H1 (cell line): ENCODE measurements around the gene FNIP2. TPM values are rescaled to one million over a fixed set of nuclear protein-coding genes. Genes with fewer than 3 reads are reported as not detected.

ENCODE experiments used
- BRCA1 ChIP-seq: IDR thresholded peaks from 2 replicates; pipeline ENCODE4 v1.6.1; 2012; ENCODE audit warnings: low read depth, low read length, improper control_type of control experiment
- CHD1 ChIP-seq: IDR thresholded peaks from 2 replicates; pipeline ENCODE4 v1.6.1; 2012; ENCODE audit warnings: low read depth, low read length, improper control_type of control experiment
- GABPA ChIP-seq: IDR thresholded peaks from 2 replicates; pipeline ENCODE4 v1.6.1; 2011; ENCODE audit warnings: mild to moderate bottlenecking, low read length, moderate library complexity, borderline replicate concordance; ENCODE audit not compliant: insufficient read depth
- JUN ChIP-seq: IDR thresholded peaks from 2 replicates; pipeline ENCODE4 v1.6.1; 2011; ENCODE audit warnings: low read depth, mild to moderate bottlenecking, improper control_type of control experiment, low read length
- RAD21 ChIP-seq, 2 experiments: IDR thresholded peaks in 1 of 2; conservative IDR thresholded peaks in 1 of 2; 2 replicates each; pipeline ENCODE4 v1.6.1; 2011; ENCODE audit warnings: low read depth in 2 of 2, low read length in 2 of 2, improper control_type of control experiment in 1 of 2, inconsistent platforms in 1 of 2, mild to moderate bottlenecking in 1 of 2, moderate library complexity in 1 of 2
- SIN3A ChIP-seq, 2 experiments: IDR thresholded peaks in 1 of 2; conservative IDR thresholded peaks in 1 of 2; 2 replicates each; pipeline ENCODE4 v1.6.1; 2011 to 2012; ENCODE audit warnings: low read length in 2 of 2, improper control_type of control experiment in 1 of 2, low read depth in 1 of 2, mild to moderate bottlenecking in 1 of 2
- SIX5 ChIP-seq: IDR thresholded peaks from 2 replicates; pipeline ENCODE4 v1.6.1; 2011; ENCODE audit warnings: mild to moderate bottlenecking, low read depth, low read length
- SP2 ChIP-seq: IDR thresholded peaks from 2 replicates; pipeline ENCODE4 v1.6.1; 2012; ENCODE audit warnings: mild to moderate bottlenecking, low read length, inconsistent platforms
- TAF7 ChIP-seq: optimal IDR thresholded peaks from 2 replicates; pipeline ENCODE3; 2011; ENCODE audit warnings: low read depth, mild to moderate bottlenecking, inconsistent platforms, low read length, moderate library complexity, borderline replicate concordance
- polyA plus RNA-seq, 7 experiments: library from polyadenylated mRNA; depleted of rRNA in 3 of 7; stranded (reverse) in 5 of 7; unstranded in 2 of 7; fragments of >200 nt in 5 of 7; fragments of 200-250 nt in 2 of 7; gene quantifications; 1 replicate in 5 of 7; 2 replicates in 1 of 7; 4 replicates in 1 of 7; pipeline versions ENCODE4 v1.2.1 to v1.2.3, GENCODE V29; 2011 to 2013; ENCODE audit warnings: missing spikeins in 2 of 7, mixed read lengths in 2 of 7
- total RNA-seq: library from RNA; stranded (reverse); fragmentation: NEBNext Ultra II Directional; extraction: Animal tissue kit (Norgen Biotek cat#: 25700); gene quantifications from 2 replicates; pipeline ENCODE4 v1.2.1, GENCODE V29; 2021

FNIP2 gene
- total and polyA plus RNA-seq, 2 of the 8 experiments (the other 6 are each of a cell fraction or from before 2014, with no cell fraction given): 4.0 to 13.0 TPM

- TF ChIP-seq RAD21 (IDR thresholded peaks at IDR 0.05 in 1 of 2, conservative IDR thresholded peaks at IDR 0.05 in 1 of 2; ENCODE audit: low read depth in 2 of 2, low read length in 2 of 2): no peak
- TF ChIP-seq JUN: no peak
- TF ChIP-seq TAF7: no peak
- no peak for TF ChIP-seq SP2
- TF ChIP-seq CHD1: no peak
- no peak for TF ChIP-seq GABPA
- TF ChIP-seq SIX5: no peak
- no peak for TF ChIP-seq SIN3A (conservative IDR thresholded peaks at IDR 0.05 in 1 of 2, IDR thresholded peaks at IDR 0.05 in 1 of 2; ENCODE audit: low read depth in 1 of 2, low read length in 2 of 2)
- no peak for TF ChIP-seq BRCA1
Measured at GRCh38 chr4:158858410-158859199, 89.8 kb downstream of the FNIP2 start (continued).
